Measurements from ENCODE around the gene HMOX1.

DNA sequence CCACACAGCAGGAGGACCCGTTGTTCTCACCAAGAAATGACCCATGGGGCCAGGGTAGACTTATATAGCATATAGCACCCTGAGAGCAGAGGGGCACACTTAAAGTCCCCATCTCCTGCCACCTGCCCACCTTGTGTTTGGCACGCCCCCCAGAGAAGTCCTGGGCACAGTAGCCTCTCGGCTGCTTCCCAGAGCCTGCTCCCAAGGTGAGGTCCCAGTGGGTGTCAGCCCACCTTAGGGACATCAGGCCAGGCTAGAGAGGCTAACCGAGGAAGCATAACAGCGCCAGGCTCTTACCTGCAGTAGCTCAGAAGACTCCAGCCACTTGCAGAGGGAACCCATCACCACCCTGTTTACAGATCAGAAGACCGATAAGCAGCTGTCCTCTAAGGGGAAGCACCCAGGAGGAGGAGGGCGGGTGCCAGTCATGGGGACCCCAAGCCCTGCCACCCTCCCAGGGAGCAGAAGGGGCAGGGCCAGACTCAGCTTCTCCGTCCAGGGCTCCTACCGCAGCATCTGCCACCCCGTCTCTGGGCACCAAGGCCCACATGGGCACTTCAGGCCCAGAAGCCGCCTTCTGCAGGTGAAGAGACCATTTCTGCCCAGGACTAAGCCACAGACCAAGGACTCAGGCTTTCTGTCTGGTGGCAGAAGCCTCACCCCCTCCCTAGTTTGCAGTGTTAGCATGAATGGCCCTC, 34.9 kb upstream of the HMOX1 start:
- TF ChIP-seq, protein P1, sequence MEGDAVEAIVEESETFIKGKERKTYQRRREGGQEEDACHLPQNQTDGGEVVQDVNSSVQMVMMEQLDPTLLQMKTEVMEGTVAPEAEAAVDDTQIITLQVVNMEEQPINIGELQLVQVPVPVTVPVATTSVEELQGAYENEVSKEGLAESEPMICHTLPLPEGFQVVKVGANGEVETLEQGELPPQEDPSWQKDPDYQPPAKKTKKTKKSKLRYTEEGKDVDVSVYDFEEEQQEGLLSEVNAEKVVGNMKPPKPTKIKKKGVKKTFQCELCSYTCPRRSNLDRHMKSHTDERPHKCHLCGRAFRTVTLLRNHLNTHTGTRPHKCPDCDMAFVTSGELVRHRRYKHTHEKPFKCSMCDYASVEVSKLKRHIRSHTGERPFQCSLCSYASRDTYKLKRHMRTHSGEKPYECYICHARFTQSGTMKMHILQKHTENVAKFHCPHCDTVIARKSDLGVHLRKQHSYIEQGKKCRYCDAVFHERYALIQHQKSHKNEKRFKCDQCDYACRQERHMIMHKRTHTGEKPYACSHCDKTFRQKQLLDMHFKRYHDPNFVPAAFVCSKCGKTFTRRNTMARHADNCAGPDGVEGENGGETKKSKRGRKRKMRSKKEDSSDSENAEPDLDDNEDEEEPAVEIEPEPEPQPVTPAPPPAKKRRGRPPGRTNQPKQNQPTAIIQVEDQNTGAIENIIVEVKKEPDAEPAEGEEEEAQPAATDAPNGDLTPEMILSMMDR (IDR thresholded peaks at IDR 0.05 in 4 of 5, conservative IDR thresholded peaks at IDR 0.05 in 1 of 5): no peak
- no peak for TF ChIP-seq POLR2A (IDR thresholded peaks at IDR 0.05)
